Glutamatergic neuron (in vitro differentiated cells): ENCODE data around the gene SLC13A1. TPM values are rescaled to one million over a fixed set of nuclear protein-coding genes. Genes with fewer than 3 reads are reported as not detected.

Experiments
- DNase-seq: peaks from one replicate; pipeline ENCODE4 v3.0.0; 2022
- H3K27ac Mint-ChIP-seq: one replicate; pipeline ENCODE4 v1.8.0; 2020; ENCODE audit warnings: mild to moderate bottlenecking, mixed read lengths, inconsistent platforms; ENCODE audit not compliant: unreplicated experiment
- H3K27me3 Mint-ChIP-seq: one replicate; pipeline ENCODE4 v1.8.0; 2020; ENCODE audit warnings: mild to moderate bottlenecking, moderate library complexity, mixed read lengths, inconsistent platforms; ENCODE audit not compliant: unreplicated experiment
- H3K36me3 Mint-ChIP-seq: one replicate; pipeline ENCODE4 v1.8.0; 2020; ENCODE audit warnings: mild to moderate bottlenecking, mixed read lengths, inconsistent platforms; ENCODE audit not compliant: unreplicated experiment
- H3K4me1 Mint-ChIP-seq: one replicate; pipeline ENCODE4 v1.8.0; 2020; ENCODE audit warnings: mild to moderate bottlenecking, low read depth, mixed read lengths, inconsistent platforms; ENCODE audit not compliant: unreplicated experiment
- H3K4me3 Mint-ChIP-seq: one replicate; pipeline ENCODE4 v1.8.0; 2020; ENCODE audit warnings: mild to moderate bottlenecking, mixed read lengths, inconsistent platforms; ENCODE audit not compliant: unreplicated experiment
- H3K9me3 Mint-ChIP-seq: one replicate; pipeline ENCODE4 v1.8.0; 2020; ENCODE audit warnings: mild to moderate bottlenecking, moderate library complexity, mixed read lengths, inconsistent platforms; ENCODE audit not compliant: unreplicated experiment
- total RNA-seq: library from RNA; stranded (reverse); fragmentation: NEBNext Ultra II Directional; extraction: Animal tissue kit (Norgen Biotek cat#: 25700); gene quantifications from one replicate; pipeline ENCODE4 v1.2.1, GENCODE V29; 2021; ENCODE audit not compliant: unreplicated experiment
- TF ChIP-seq, protein P1 (sequence below): fragments of 200-600 bp; sonication (generic); IDR thresholded peaks from one replicate; pipeline ENCODE4 v1.5.0; 2021; ENCODE audit not compliant: partially characterized antibody, unreplicated experiment

SLC13A1 gene
- total RNA-seq, 1 donor from 2014 or later: not detected

DNA sequence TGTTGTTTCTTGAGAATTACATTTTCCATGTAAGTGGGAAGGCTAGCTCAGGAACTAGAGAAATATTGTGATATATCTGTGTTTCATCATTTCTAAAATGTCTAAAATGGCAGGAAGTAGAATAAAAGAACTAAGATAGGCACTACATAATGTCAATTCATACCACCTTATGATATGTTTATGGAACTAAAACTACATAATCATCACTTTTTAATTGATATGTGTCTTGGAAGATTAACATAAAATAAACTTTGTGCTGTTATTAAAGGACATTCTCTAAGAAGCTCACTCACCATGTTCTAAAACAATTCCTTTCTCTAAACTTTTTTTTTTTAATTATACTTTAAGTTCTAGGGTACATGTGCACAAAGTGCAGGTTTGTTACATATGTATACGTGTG, 120.7 kb downstream of the SLC13A1 start:
- Mint-ChIP-seq H3K27me3 (peaks cover 1% of the 10 kb centered on the region), H3K4me1 (no peaks in the 10 kb centered on the region), H3K9me3 (peaks cover 3% of the 10 kb centered on the region), H3K27ac (no peak overlapping the region), H3K36me3 (peaks cover 3% of the 10 kb centered on the region), H3K4me3 (no peak overlapping the region)
- no peak for DNase-seq
- TF ChIP-seq, protein P1, sequence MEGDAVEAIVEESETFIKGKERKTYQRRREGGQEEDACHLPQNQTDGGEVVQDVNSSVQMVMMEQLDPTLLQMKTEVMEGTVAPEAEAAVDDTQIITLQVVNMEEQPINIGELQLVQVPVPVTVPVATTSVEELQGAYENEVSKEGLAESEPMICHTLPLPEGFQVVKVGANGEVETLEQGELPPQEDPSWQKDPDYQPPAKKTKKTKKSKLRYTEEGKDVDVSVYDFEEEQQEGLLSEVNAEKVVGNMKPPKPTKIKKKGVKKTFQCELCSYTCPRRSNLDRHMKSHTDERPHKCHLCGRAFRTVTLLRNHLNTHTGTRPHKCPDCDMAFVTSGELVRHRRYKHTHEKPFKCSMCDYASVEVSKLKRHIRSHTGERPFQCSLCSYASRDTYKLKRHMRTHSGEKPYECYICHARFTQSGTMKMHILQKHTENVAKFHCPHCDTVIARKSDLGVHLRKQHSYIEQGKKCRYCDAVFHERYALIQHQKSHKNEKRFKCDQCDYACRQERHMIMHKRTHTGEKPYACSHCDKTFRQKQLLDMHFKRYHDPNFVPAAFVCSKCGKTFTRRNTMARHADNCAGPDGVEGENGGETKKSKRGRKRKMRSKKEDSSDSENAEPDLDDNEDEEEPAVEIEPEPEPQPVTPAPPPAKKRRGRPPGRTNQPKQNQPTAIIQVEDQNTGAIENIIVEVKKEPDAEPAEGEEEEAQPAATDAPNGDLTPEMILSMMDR: no peak

DNA sequence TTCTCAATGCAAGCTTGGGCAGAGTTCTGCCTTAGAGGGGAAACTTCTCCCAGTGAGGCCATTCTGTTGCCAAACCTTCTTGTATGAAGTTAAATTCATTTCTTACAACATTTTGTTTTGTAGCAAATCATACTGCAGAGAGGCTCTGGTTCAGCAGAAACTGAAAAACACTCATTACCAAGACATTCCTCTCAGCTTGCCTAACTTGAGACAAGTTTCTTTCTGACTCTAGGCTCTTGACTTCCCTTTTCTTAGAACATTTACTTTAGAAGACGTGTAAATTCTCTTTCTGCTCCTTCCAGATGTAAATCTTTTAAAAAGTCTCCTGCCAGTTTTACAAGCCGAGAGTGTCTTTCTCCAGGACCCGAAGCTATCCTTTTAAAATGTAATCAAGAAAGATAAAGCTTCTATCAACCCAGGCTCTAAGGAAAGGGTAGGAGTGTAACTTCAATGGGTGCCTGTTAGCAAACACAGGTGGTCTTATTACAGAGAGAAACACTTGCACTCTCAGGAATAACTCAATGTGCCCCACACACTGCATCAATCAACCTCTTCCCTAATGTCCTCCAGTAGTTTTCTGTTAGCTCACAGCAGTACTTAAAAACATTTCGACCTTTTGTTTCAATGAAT, 123.8 kb downstream of the SLC13A1 start:
- no peak overlapping the region for H3K27ac Mint-ChIP-seq
- H3K36me3 Mint-ChIP-seq: no peaks in the 10 kb centered on the region
- DNase-seq: no peak
- no peaks in the 10 kb centered on the region for H3K4me1 Mint-ChIP-seq
- no peaks in the 10 kb centered on the region for H3K9me3 Mint-ChIP-seq
- TF ChIP-seq, protein P1: no peak
- peaks cover 1% of the 10 kb centered on the region for H3K27me3 Mint-ChIP-seq
- no peak overlapping the region for H3K4me3 Mint-ChIP-seq

DNA sequence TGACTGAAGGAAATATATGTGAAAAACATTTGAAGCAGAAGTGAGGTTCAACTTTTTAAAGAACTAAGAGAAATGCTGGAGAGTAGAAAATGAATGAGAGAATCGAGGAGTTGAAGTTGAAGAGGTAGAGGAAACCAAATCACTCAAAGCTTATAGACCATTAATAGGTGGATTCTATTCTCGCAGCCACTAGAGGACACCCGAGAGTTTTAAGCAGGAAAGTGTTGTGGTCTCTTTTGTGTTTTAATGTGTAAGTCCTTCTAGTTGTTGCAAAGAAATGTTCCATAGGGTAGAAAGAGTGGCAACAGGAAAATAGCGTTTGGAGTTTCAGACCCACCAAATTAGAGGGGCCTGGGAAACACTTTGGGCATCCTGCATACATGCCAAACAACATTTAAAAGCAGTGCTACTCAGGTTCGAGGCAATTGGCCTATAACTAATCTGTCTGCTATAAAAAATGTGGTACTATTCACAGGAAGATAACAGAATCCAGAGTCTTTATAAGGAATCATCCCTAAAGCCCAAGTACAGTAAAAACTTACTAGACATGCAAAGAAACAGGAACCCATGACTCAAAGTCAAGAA, 129.0 kb downstream of the SLC13A1 start:
- TF ChIP-seq, protein P1: no peak
- no peak overlapping the region for H3K4me3 Mint-ChIP-seq
- no peak for DNase-seq
- peaks cover 2% of the 10 kb centered on the region for H3K9me3 Mint-ChIP-seq
- no peaks in the 10 kb centered on the region for H3K4me1 Mint-ChIP-seq
- no peaks in the 10 kb centered on the region for H3K27me3 Mint-ChIP-seq
- H3K27ac Mint-ChIP-seq: no peak overlapping the region
- H3K36me3 Mint-ChIP-seq: no peaks in the 10 kb centered on the region

DNA sequence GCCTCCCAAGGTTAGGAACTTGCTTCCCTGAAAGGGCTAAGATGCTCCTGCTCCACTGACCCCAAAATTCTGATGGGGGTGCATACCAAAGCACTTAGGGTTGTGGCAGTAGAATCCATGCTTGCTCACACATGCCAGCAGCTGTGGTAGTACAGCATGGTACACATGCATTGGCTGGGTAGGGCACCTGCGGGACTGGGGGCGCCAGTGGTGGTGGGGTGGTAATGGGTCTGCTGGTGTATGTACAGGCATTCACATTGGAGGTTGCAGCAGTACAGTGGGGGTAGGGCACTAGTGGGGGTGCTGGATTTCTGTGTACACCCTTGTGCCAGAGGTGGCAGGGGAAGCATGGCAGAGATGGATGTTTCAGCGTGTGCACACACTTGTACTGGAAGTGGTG, 132.0 kb downstream of the SLC13A1 start:
- TF ChIP-seq, protein P1: no peak
- Mint-ChIP-seq H3K27me3 (no peaks in the 10 kb centered on the region), H3K4me1 (no peaks in the 10 kb centered on the region), H3K9me3 (peaks cover 2% of the 10 kb centered on the region), H3K4me3 (no peak overlapping the region), H3K36me3 (no peaks in the 10 kb centered on the region), H3K27ac (no peak overlapping the region)
- DNase-seq: no peak

Other genes starting within 250 kb of the SLC13A1 start
- not detected for gene TAS2R16, start 204.3 kb downstream of the SLC13A1 start, total RNA-seq